Measurements from ENCODE around the gene EPB41L3. TPM values are rescaled to one million over a fixed set of nuclear protein-coding genes. Genes with fewer than 3 reads are reported as not detected.

The EPB41L3 gene
- total RNA-seq, 4 donors from 2014 or later, result 27.3 to 40.4 (median 34.6) TPM

- Histone ChIP-seq H3K36me3 (no peaks in the 10 kb centered on the region), H3K27me3 (no peaks in the 10 kb centered on the region), H3K4me1 (peaks cover 0 to 2% of the 10 kb centered on the region in 2 donors), H3K4me3 (replicated peaks in 1 of 3) (no peak overlapping the region), H3K27ac (no peak overlapping the region), H3K9me3 (no peaks in the 10 kb centered on the region)
- DNase-seq, result no peak
- TF ChIP-seq POLR2A (IDR thresholded peaks at IDR 0.05), result no peak
- no peak for TF ChIP-seq CTCF (IDR thresholded peaks at IDR 0.05)
- intact Hi-C loops (cut with DNase I), result no loop called here
- WGBS, 2 donors, result 51 to 55% methylated on average over 4 of the region's 4 CpGs
These were observed 65.5 kb downstream of the EPB41L3 start for GRCh38 chr18:5478261-5478660.

DNA sequence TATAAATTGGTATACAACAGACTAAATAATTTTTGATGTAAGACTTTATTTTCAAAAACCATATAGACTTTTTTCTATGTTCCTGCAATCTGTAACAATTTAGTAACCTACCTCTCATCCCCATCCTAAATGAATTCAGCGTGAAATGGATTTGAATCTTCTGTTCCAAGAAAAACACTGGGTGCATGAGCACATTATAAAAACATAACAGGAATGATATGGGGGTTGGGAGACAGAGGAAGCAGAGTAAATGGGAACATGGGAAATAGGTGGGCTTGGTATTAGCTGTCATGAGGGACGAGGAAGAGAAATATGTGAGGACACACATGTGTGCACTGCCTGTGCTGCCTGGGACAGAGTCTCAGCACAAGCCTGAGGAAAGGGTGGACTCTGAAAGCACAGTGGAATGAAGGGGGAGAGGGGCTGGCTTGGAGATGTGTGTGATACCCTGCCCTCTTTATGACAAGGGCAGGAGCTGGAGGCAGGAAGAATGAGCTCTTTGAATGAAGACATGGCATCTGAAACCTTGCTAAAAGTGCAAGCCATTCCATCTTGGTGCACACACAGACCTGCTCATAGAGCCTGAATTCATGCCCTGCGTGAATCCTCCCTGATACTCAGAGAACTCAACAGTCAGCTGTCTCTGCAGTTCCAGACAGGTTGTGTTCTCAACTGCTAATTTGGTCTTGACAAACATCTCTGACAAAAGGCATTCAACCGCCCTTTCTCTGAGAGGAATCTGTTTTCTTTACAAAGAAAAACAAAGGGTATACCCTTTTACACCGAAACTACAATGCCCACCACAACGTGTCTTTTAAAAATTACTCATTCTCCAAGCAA lies 66.6 kb downstream of the EPB41L3 start:
- Histone ChIP-seq H3K27me3 (no peaks in the 10 kb centered on the region), H3K4me1 (peaks cover 0 to 2% of the 10 kb centered on the region in 2 donors), H3K36me3 (no peaks in the 10 kb centered on the region), H3K4me3 (replicated peaks in 1 of 3) (no peak overlapping the region), H3K27ac (no peak overlapping the region), H3K9me3 (no peaks in the 10 kb centered on the region)
- TF ChIP-seq CTCF (IDR thresholded peaks at IDR 0.05) (no peak), POLR2A (IDR thresholded peaks at IDR 0.05) (no peak)
- DNase-seq, result no peak
- whole genome bisulfite sequencing, 2 donors, result 74% methylated on average over 6 of the region's 6 CpGs
- intact Hi-C loops (cut with DNase I), result no loop called here

GRCh38 chr18:5475267-5475666 lies 68.5 kb downstream of the EPB41L3 start:
- WGBS, 2 donors, result 49 to 54% methylated on average over 8 of the region's 8 CpGs
- intact Hi-C loops (cut with DNase I), result no loop called here
- Histone ChIP-seq H3K27ac (no peak overlapping the region), H3K27me3 (no peaks in the 10 kb centered on the region), H3K4me3 (replicated peaks in 1 of 3) (no peak overlapping the region), H3K36me3 (no peaks in the 10 kb centered on the region), H3K4me1 (peaks cover 0 to 2% of the 10 kb centered on the region in 2 donors), H3K9me3 (no peaks in the 10 kb centered on the region)
- no peak for DNase-seq
- TF ChIP-seq POLR2A (IDR thresholded peaks at IDR 0.05), result no peak
- TF ChIP-seq CTCF (IDR thresholded peaks at IDR 0.05), result no peak

DNA sequence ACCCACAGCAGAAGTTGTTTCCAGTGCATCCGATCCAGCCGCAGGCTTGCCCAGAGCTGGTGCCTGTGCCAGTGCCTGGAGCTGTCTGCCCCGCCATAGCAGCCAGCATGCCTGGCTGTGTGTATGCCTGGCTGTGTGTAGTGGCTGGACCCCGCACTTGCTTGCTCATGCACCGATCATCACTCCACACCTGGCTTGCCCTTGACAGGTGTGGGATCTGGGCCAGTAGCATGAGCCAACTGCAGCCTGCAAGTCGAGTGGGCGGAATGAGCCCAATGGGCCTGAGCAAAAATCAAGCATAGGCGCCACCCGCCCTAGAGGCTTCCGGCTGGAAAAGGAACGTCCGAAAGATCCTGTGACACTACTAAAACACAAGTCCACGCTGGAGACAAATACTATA lies 74.5 kb downstream of the EPB41L3 start:
- 94 to 96% methylated on average over 11 to 12 of the region's 13 CpGs for WGBS, 2 donors
- H3K4me1 ChIP-seq, result no peaks in the 10 kb centered on the region
- DNase-seq, result no peak
- H3K27ac ChIP-seq, result no peak overlapping the region
- no peaks in the 10 kb centered on the region for H3K27me3 ChIP-seq
- TF ChIP-seq POLR2A (IDR thresholded peaks at IDR 0.05) (no peak), CTCF (IDR thresholded peaks at IDR 0.05) (no peak)
- H3K9me3 ChIP-seq, result no peaks in the 10 kb centered on the region
- intact Hi-C loops (cut with DNase I), result no loop called here
- H3K36me3 ChIP-seq, result no peaks in the 10 kb centered on the region
- H3K4me3 ChIP-seq (replicated peaks in 1 of 3), result no peak overlapping the region

DNA sequence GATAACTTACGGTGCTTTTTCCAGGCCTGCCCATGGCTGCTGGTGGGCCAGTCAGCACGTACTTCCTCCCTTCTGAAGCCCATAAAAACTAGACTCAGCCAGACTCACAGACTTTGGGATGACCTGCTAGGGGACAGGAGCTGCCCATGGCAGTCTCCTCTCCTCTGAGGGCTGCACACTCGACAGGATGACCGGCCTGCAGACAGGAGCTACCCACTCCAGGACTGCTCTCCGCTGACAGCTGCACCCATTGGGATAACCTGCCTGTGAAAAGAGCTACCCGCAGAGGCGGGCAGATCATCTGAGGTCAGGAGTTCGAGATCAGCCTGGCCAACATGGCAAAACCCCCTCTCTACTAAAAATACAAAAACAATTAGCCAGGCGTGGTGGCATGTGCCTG lies 75.4 kb downstream of the EPB41L3 start:
- H3K27me3 ChIP-seq, result no peaks in the 10 kb centered on the region
- H3K4me3 ChIP-seq (replicated peaks in 1 of 3), result no peak overlapping the region
- no peak for DNase-seq
- intact Hi-C loops (cut with DNase I), result no loop called here
- no peaks in the 10 kb centered on the region for H3K36me3 ChIP-seq
- TF ChIP-seq CTCF (IDR thresholded peaks at IDR 0.05), result no peak
- no peak for TF ChIP-seq POLR2A (IDR thresholded peaks at IDR 0.05)
- H3K9me3 ChIP-seq, result no peaks in the 10 kb centered on the region
- H3K4me1 ChIP-seq, result peaks cover 0 to 4% of the 10 kb centered on the region in 2 donors
- 88 to 95% methylated on average over 5 to 9 of the region's 9 CpGs for WGBS, 2 donors
- H3K27ac ChIP-seq, result no peak overlapping the region

Data from thyroid gland (tissue), 4 donors.